Fibroblast of lung (primary cell): Measurements from ENCODE around the gene CENPX. TPM values are rescaled to one million over a fixed set of nuclear protein-coding genes. Genes with fewer than 3 reads are reported as not detected.

ENCODE experiments used
- DNase-seq, 2 donors: peaks; one replicate each; pipeline versions ENCODE4 v3.0.0 to v3.0.0-alpha.2; 2010; ENCODE audit warnings: low read depth in 2 of 2
- H2AFZ ChIP-seq: 2 replicates; pipeline ENCODE4 v1.5.1; 2012; ENCODE audit warnings: low read length, control low read depth, inconsistent platforms
- H3K27ac ChIP-seq: 2 replicates; pipeline ENCODE4 v1.5.1; 2011; ENCODE audit warnings: low read length, control low read depth; ENCODE audit not compliant: insufficient read depth
- H3K27me3 ChIP-seq: 2 replicates; pipeline ENCODE4 v1.5.1; 2011; ENCODE audit warnings: mild to moderate bottlenecking, low read length; ENCODE audit not compliant: control insufficient read depth, insufficient read depth
- H3K36me3 ChIP-seq: 2 replicates; pipeline ENCODE4 v1.5.1; 2011; ENCODE audit warnings: low read length; ENCODE audit not compliant: control insufficient read depth, insufficient read depth
- H3K4me1 ChIP-seq: 2 replicates; pipeline ENCODE4 v1.5.1; 2011; ENCODE audit warnings: low read length; ENCODE audit not compliant: control insufficient read depth, insufficient read depth; ENCODE audit errors: extremely low read depth
- H3K4me2 ChIP-seq: 2 replicates; pipeline ENCODE4 v1.5.1; 2011; ENCODE audit warnings: low read length, control low read depth; ENCODE audit not compliant: insufficient read depth; ENCODE audit errors: extremely low read depth
- H3K4me3 ChIP-seq, 4 experiments: fragments of 200-600 bp in 1 of 4; sonication (generic) in 1 of 4; replicated peaks in 1 of 4; 2 replicates each; pipeline ENCODE4 v1.5.1; 2011 to 2016; ENCODE audit warnings: low read length in 4 of 4, low read depth in 3 of 4, mild to moderate bottlenecking in 3 of 4, control low read depth in 2 of 4, inconsistent platforms in 1 of 4, mixed read lengths in 1 of 4; ENCODE audit not compliant: insufficient read depth in 1 of 4; ENCODE audit errors: control extremely low read depth in 1 of 4
- H3K79me2 ChIP-seq: 2 replicates; pipeline ENCODE4 v1.5.1; 2012; ENCODE audit warnings: mild to moderate bottlenecking, low read length, inconsistent platforms; ENCODE audit not compliant: control insufficient read depth, insufficient read depth
- H3K9ac ChIP-seq: 2 replicates; pipeline ENCODE4 v1.5.1; 2011; ENCODE audit warnings: mild to moderate bottlenecking, low read length, control low read depth; ENCODE audit not compliant: insufficient read depth
- H3K9me3 ChIP-seq: 2 replicates; pipeline ENCODE4 v1.5.1; 2012; ENCODE audit warnings: low read depth, low read length; ENCODE audit not compliant: control insufficient read depth, insufficient read depth
- H4K20me1 ChIP-seq: 2 replicates; pipeline ENCODE4 v1.5.1; 2011; ENCODE audit warnings: low read length; ENCODE audit not compliant: control insufficient read depth, insufficient read depth; ENCODE audit errors: extremely low read depth
- CTCF ChIP-seq, 2 donors: IDR thresholded peaks in 1 of 2; conservative IDR thresholded peaks in 1 of 2; 1 replicate in 1 of 2; 2 replicates in 1 of 2; pipeline ENCODE4 v1.5.1; 2011 to 2012; ENCODE audit warnings: low read length in 2 of 2, control low read depth in 1 of 2, inconsistent platforms in 1 of 2, low read depth in 1 of 2, mild to moderate bottlenecking in 1 of 2
- EZH2 ChIP-seq: IDR thresholded peaks from 2 replicates; pipeline ENCODE4 v1.5.1; 2012; ENCODE audit warnings: low read length, control low read depth, mild to moderate bottlenecking; ENCODE audit errors: missing control alignments
- polyA plus RNA-seq, 2 donors: library from polyadenylated mRNA; depleted of rRNA in 1 of 2; stranded (reverse) in 1 of 2; unstranded in 1 of 2; fragments of >200 nt; gene quantifications; 2 replicates each; pipeline ENCODE4 v1.2.1, GENCODE V29; 2011 to 2012; ENCODE audit warnings: missing spikeins in 1 of 2
- total RNA-seq: library from RNA; depleted of rRNA; stranded (reverse); fragments of >200 nt; gene quantifications from 2 replicates; pipeline ENCODE4 v1.2.1, GENCODE V29; 2014

Gene CENPX
- total and polyA plus RNA-seq, 2 donors (not counting 1 experiment from before 2014, with no cell fraction given) = 29.2 to 30.4 TPM

GRCh38 chr17:82012640-82013295 lies 9.9 kb downstream of the CENPX start:
- DNase-seq = peak in 1 of 2 donors; percentile 9
- Histone ChIP-seq H4K20me1 (no peaks in the 10 kb centered on the region), H3K9me3 (no peaks in the 10 kb centered on the region), H3K4me3 (no peak overlapping the region), H3K27me3 (no peaks in the 10 kb centered on the region), H3K27ac (peak overlapping the region; percentile 38), H3K36me3 (peaks cover 2% of the 10 kb centered on the region), H3K9ac (no peak overlapping the region), H3K4me2 (no peak overlapping the region), H3K79me2 (no peaks in the 10 kb centered on the region), H3K4me1 (no peaks in the 10 kb centered on the region), H2AFZ (no peak overlapping the region)
- TF ChIP-seq EZH2 (no peak), CTCF (conservative IDR thresholded peaks at IDR 0.05 in 1 of 2, IDR thresholded peaks at IDR 0.05 in 1 of 2; ENCODE audit: low read depth in 1 of 2, low read length in 2 of 2) (no peak)

GRCh38 chr17:82012261-82012639 lies 10.4 kb downstream of the CENPX start:
- Histone ChIP-seq H2AFZ (no peak overlapping the region), H3K79me2 (no peaks in the 10 kb centered on the region), H3K27ac (no peak overlapping the region), H3K9me3 (no peaks in the 10 kb centered on the region), H3K9ac (no peak overlapping the region), H3K36me3 (no peaks in the 10 kb centered on the region), H3K4me3 (no peak overlapping the region), H3K27me3 (no peaks in the 10 kb centered on the region), H4K20me1 (no peaks in the 10 kb centered on the region), H3K4me2 (no peak overlapping the region), H3K4me1 (no peaks in the 10 kb centered on the region)
- no peak for DNase-seq
- TF ChIP-seq EZH2 = no peak
- TF ChIP-seq CTCF (conservative IDR thresholded peaks at IDR 0.05 in 1 of 2, IDR thresholded peaks at IDR 0.05 in 1 of 2; ENCODE audit: low read depth in 1 of 2, low read length in 2 of 2) = no peak

GRCh38 chr17:82011617-82012187 lies 11.0 kb downstream of the CENPX start:
- Histone ChIP-seq H3K9ac (no peak overlapping the region), H3K4me3 (no peak overlapping the region), H3K4me1 (peaks cover 2% of the 10 kb centered on the region), H4K20me1 (no peaks in the 10 kb centered on the region), H3K27me3 (no peaks in the 10 kb centered on the region), H2AFZ (no peak overlapping the region), H3K9me3 (no peaks in the 10 kb centered on the region), H3K79me2 (no peaks in the 10 kb centered on the region), H3K27ac (no peak overlapping the region), H3K4me2 (no peak overlapping the region), H3K36me3 (no peaks in the 10 kb centered on the region)
- DNase-seq = no peak
- no peak for TF ChIP-seq EZH2
- no peak for TF ChIP-seq CTCF (conservative IDR thresholded peaks at IDR 0.05 in 1 of 2, IDR thresholded peaks at IDR 0.05 in 1 of 2; ENCODE audit: low read depth in 1 of 2, low read length in 2 of 2)
